Cardiac muscle cell (in vitro differentiated cells and primary cell): ENCODE data around the gene KIF26B. TPM values are rescaled to one million over a fixed set of nuclear protein-coding genes. Genes with fewer than 3 reads are reported as not detected.
"Not testable (repeated sequence)": the region's sequence is repeated elsewhere in the genome, so short reads cannot be mapped to it uniquely, and the experiment has no call there.

Source experiments
- DNase-seq, 2 donors: peaks; one replicate each; pipeline versions ENCODE4 v3.0.0 to v3.0.0-alpha.2; 2010 to 2017; ENCODE audit warnings: low read depth in 1 of 2, low spot score in 1 of 2
- H3K27ac ChIP-seq: fragments of 200-600 bp; sonication (generic); 2 replicates; pipeline ENCODE4 v1.5.1; 2016
- H3K27me3 ChIP-seq: fragments of 200-600 bp; sonication (generic); 2 replicates; pipeline ENCODE4 v1.6.0; 2016; ENCODE audit warnings: control low read depth
- H3K36me3 ChIP-seq: fragments of 200-600 bp; sonication (generic); 2 replicates; pipeline ENCODE4 v1.5.1; 2016; ENCODE audit warnings: control low read depth
- H3K4me1 ChIP-seq: fragments of 200-600 bp; sonication (generic); 2 replicates; pipeline ENCODE4 v1.8.1; 2017; ENCODE audit warnings: low read depth, mild to moderate bottlenecking, mixed run types
- H3K4me3 ChIP-seq: fragments of 200-600 bp; sonication (generic); 2 replicates; pipeline ENCODE4 v1.5.1; 2016; ENCODE audit warnings: mild to moderate bottlenecking
- H3K9me3 ChIP-seq: fragments of 200-600 bp; sonication (generic); 2 replicates; pipeline ENCODE4 v1.5.1; 2017; ENCODE audit warnings: low read depth, mild to moderate bottlenecking, control low read depth
- polyA plus RNA-seq: library from polyadenylated mRNA; unstranded; fragments of >200 nt; fragmentation: Nextera tagmentation; extraction: Ambion mirVana; gene quantifications from 2 replicates; pipeline ENCODE4 v1.2.1, GENCODE V29; 2016
- total RNA-seq: library from RNA; depleted of rRNA; stranded (reverse); fragments of >200 nt; gene quantifications from 2 replicates; pipeline ENCODE4 v1.2.3, GENCODE V29; 2016
- TF ChIP-seq, protein P1 (sequence below): IDR thresholded peaks from 2 replicates; pipeline ENCODE4 v1.5.1; 2012; ENCODE audit warnings: low read depth, mild to moderate bottlenecking, low read length

Gene KIF26B
- total and polyA plus RNA-seq, 2 experiments from 2014 or later, result 58.9 to 177 TPM

GRCh38 chr1:245356891-245357585, 202.3 kb downstream of the KIF26B start:
- Histone ChIP-seq H3K36me3 (no peaks in the 10 kb centered on the region), H3K9me3 (no peaks in the 10 kb centered on the region), H3K27ac (peak overlapping the region; percentile 76), H3K4me3 (no peak overlapping the region), H3K4me1 (peaks cover 15% of the 10 kb centered on the region), H3K27me3 (no peaks in the 10 kb centered on the region)
- DNase-seq, result no peak
- TF ChIP-seq, protein P1, sequence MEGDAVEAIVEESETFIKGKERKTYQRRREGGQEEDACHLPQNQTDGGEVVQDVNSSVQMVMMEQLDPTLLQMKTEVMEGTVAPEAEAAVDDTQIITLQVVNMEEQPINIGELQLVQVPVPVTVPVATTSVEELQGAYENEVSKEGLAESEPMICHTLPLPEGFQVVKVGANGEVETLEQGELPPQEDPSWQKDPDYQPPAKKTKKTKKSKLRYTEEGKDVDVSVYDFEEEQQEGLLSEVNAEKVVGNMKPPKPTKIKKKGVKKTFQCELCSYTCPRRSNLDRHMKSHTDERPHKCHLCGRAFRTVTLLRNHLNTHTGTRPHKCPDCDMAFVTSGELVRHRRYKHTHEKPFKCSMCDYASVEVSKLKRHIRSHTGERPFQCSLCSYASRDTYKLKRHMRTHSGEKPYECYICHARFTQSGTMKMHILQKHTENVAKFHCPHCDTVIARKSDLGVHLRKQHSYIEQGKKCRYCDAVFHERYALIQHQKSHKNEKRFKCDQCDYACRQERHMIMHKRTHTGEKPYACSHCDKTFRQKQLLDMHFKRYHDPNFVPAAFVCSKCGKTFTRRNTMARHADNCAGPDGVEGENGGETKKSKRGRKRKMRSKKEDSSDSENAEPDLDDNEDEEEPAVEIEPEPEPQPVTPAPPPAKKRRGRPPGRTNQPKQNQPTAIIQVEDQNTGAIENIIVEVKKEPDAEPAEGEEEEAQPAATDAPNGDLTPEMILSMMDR, result no peak

DNA sequence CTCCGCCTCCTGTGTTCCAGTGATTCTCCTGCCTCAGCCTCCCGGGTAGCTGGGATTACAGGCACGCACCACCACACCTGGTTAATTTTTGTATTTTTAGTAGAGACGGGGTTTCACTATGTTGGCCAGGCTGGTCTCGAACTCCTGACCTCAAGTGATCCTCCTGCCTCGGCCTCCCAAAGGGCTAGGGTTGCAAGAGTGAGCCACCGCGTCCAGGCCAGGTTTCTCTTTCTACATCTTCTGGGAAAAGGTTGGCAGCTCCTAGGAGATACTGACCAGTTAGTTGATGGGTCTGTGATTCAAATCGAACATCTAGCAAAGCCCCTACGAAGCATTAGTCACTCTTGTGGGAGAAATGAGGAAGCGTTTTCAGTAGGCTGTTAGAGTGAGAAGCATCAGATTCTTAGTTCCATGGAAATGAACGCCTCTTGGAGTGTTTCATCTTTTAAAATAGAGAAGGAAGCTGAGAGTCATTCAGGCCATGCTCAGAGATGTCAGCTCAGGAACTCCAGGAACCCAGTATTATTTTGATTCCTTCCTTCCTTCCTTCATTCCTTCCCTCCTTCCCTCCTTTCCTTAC, 204.4 kb downstream of the KIF26B start:
- not testable (repeated sequence) for H3K9me3 ChIP-seq, DNase-seq, H3K4me3 ChIP-seq, H3K36me3 ChIP-seq, H3K27ac ChIP-seq, H3K27me3 ChIP-seq
- peaks cover 29% of the 10 kb centered on the region for H3K4me1 ChIP-seq

- TF ChIP-seq, protein P1, result no peak
- DNase-seq, result no peak
- no peaks in the 10 kb centered on the region for H3K27me3 ChIP-seq
- no peaks in the 10 kb centered on the region for H3K36me3 ChIP-seq
- no peaks in the 10 kb centered on the region for H3K9me3 ChIP-seq
- no peak overlapping the region for H3K27ac ChIP-seq
- H3K4me1 ChIP-seq, result peaks cover 39% of the 10 kb centered on the region
- no peak overlapping the region for H3K4me3 ChIP-seq
Measured at GRCh38 chr1:245361065-245361464, 206.3 kb downstream of the KIF26B start.

- no peak for DNase-seq
- TF ChIP-seq, protein P1, result no peak
- Histone ChIP-seq H3K4me1 (peaks cover 32% of the 10 kb centered on the region), H3K9me3 (no peaks in the 10 kb centered on the region), H3K27me3 (no peaks in the 10 kb centered on the region), H3K27ac (no peak overlapping the region), H3K4me3 (no peak overlapping the region), H3K36me3 (peaks cover 2% of the 10 kb centered on the region)
Measured at GRCh38 chr1:245361951-245362350, 207.2 kb downstream of the KIF26B start.

DNA sequence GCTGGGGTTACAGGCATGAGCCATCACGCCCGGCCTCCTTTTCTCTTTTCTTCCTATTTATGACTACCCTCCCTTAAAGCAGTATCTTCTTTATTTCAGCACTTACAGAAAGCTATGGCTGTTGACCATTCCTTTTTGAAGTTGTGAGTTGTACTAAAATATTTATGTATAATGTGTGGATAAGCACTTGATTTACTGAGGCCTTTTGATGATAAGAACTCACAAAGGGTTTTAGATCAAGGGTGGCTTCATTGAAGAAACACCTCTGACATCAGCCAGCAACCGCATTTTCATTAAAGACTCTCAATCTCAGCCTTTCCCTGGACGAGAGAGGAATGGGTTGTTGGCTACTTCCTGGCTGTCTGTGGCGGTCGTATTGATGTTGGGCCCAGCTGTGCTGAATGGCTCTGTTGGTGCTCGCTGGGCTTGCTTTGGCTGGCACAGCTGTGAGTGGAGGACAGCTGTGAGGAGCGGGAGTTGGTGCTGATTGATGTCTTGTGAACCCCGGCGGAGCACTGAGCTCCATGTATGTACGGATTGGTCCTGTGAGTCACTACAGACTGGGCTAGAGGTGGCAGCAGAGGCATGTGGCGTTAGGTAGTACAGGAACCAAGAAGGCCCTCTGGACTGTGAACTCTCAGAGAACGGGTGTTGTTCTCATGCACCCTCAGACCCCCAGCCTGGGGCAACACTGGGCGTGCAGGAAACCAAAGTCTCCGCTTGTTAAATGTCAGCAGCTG, 208.8 kb downstream of the KIF26B start:
- TF ChIP-seq, protein P1, result no peak

More for the DNA sequence above, 208.8 kb downstream of the KIF26B start:
- no peaks in the 10 kb centered on the region for H3K9me3 ChIP-seq
- H3K4me3 ChIP-seq, result no peak overlapping the region
- H3K27me3 ChIP-seq, result no peaks in the 10 kb centered on the region
- DNase-seq, result peak in 1 of 2 donors; percentile 35
- peaks cover 32% of the 10 kb centered on the region for H3K4me1 ChIP-seq
- peaks cover 19% of the 10 kb centered on the region for H3K36me3 ChIP-seq
- H3K27ac ChIP-seq, result peak overlapping the region; percentile 75
